ENCODE measurements around the gene VSX2. TPM values are rescaled to one million over a fixed set of nuclear protein-coding genes. Genes with fewer than 3 reads are reported as not detected.
A peak's percentile ranks its signal among the peaks of the same experiment; 100 is the strongest.

VSX2 gene
- total and polyA plus RNA-seq, 4 donors, result not detected

- no peak for TF ChIP-seq CTCF (IDR thresholded peaks at IDR 0.05; ENCODE audit: control extremely low read depth, extremely low read depth)
- DNase-seq, result no peak
- Histone ChIP-seq H3K4me1 (ENCODE audit: control insufficient read depth in 5 of 5, insufficient read depth in 5 of 5, low read length in 5 of 5) (peaks cover 0 to under 1% (median 0%) of the 10 kb centered on the region in 5 donors), H3K9me3 (ENCODE audit: control insufficient read depth in 4 of 4, insufficient read depth in 3 of 4, low read length in 3 of 4) (no peaks in the 10 kb centered on the region), H3K9ac (ENCODE audit: insufficient read depth in 1 of 2, low read length in 2 of 2) (no peak overlapping the region), H3K4me3 (no peak overlapping the region), H3K27me3 (ENCODE audit: control insufficient read depth in 3 of 3, insufficient read depth in 3 of 3, low read length in 2 of 3) (no peaks in the 10 kb centered on the region), H3K36me3 (ENCODE audit: control insufficient read depth in 4 of 4, insufficient read depth in 4 of 4, low read length in 4 of 4) (peaks cover 2 to 65% (median 48%) of the 10 kb centered on the region in 4 donors), H3K27ac (ENCODE audit: low read depth in 1 of 2, low read length in 1 of 2) (no peak overlapping the region)
- no peak for ATAC-seq (ENCODE audit: insufficient read depth, low FRiP score)
- 97 to 100% methylated on average over 2 of the region's 2 CpGs for WGBS, 2 donors
Observed at GRCh38 chr14:74293606-74294005, 54.4 kb downstream of the VSX2 start.

GRCh38 chr14:74296037-74296467 is 56.8 kb downstream of the VSX2 start:
- ATAC-seq (ENCODE audit: insufficient read depth, low FRiP score) (no peak), DNase-seq (no peak)
- no peaks in the 10 kb centered on the region for H3K27me3 ChIP-seq (ENCODE audit: control insufficient read depth in 3 of 3, insufficient read depth in 3 of 3, low read length in 2 of 3)
- no peak for TF ChIP-seq CTCF (IDR thresholded peaks at IDR 0.05; ENCODE audit: control extremely low read depth, extremely low read depth)
- no peak overlapping the region for H3K4me3 ChIP-seq
- peaks cover 2 to 52% (median 44%) of the 10 kb centered on the region in 4 donors for H3K36me3 ChIP-seq (ENCODE audit: control insufficient read depth in 4 of 4, insufficient read depth in 4 of 4, low read length in 4 of 4)
- 88 to 94% methylated on average over 9 of the region's 9 CpGs for WGBS, 2 donors
- H3K27ac ChIP-seq (ENCODE audit: low read depth in 1 of 2, low read length in 1 of 2), result no peak overlapping the region
- peaks cover 0 to 2% (median 0%) of the 10 kb centered on the region in 5 donors for H3K4me1 ChIP-seq (ENCODE audit: control insufficient read depth in 5 of 5, insufficient read depth in 5 of 5, low read length in 5 of 5)
- H3K9me3 ChIP-seq (ENCODE audit: control insufficient read depth in 4 of 4, insufficient read depth in 3 of 4, low read length in 3 of 4), result no peaks in the 10 kb centered on the region
- no peak overlapping the region for H3K9ac ChIP-seq (ENCODE audit: insufficient read depth in 1 of 2, low read length in 2 of 2)

GRCh38 chr14:74297986-74298385 is 58.7 kb downstream of the VSX2 start:
- TF ChIP-seq CTCF (IDR thresholded peaks at IDR 0.05; ENCODE audit: control extremely low read depth, extremely low read depth), result no peak

GRCh38 chr14:74299061-74299545 is 59.9 kb downstream of the VSX2 start:
- Histone ChIP-seq H3K4me1 (ENCODE audit: control insufficient read depth in 5 of 5, insufficient read depth in 5 of 5, low read length in 5 of 5) (peaks cover 0 to 3% (median 0%) of the 10 kb centered on the region in 5 donors), H3K9ac (ENCODE audit: insufficient read depth in 1 of 2, low read length in 2 of 2) (no peak overlapping the region), H3K27ac (ENCODE audit: low read depth in 1 of 2, low read length in 1 of 2) (peak overlapping the region in 1 of 2 donors; percentile 58), H3K4me3 (no peak overlapping the region), H3K36me3 (ENCODE audit: control insufficient read depth in 4 of 4, insufficient read depth in 4 of 4, low read length in 4 of 4) (peaks cover 2 to 34% (median 30%) of the 10 kb centered on the region in 4 donors), H3K27me3 (ENCODE audit: control insufficient read depth in 3 of 3, insufficient read depth in 3 of 3, low read length in 2 of 3) (no peaks in the 10 kb centered on the region), H3K9me3 (ENCODE audit: control insufficient read depth in 4 of 4, insufficient read depth in 3 of 4, low read length in 3 of 4) (no peaks in the 10 kb centered on the region)
- WGBS, 2 donors, result 42 to 52% methylated on average over 10 of the region's 10 CpGs
- DNase-seq, result peak in 2 of 3 donors; percentile 10 to 27
- ATAC-seq (ENCODE audit: insufficient read depth, low FRiP score), result no peak
- no peak for TF ChIP-seq CTCF (IDR thresholded peaks at IDR 0.05; ENCODE audit: control extremely low read depth, extremely low read depth)

More at GRCh38 chr14:74297986-74298385, 58.7 kb downstream of the VSX2 start:
- no peak for DNase-seq
- 90 to 93% methylated on average over 10 of the region's 10 CpGs for WGBS, 2 donors
- H3K9ac ChIP-seq (ENCODE audit: insufficient read depth in 1 of 2, low read length in 2 of 2), result no peak overlapping the region
- no peaks in the 10 kb centered on the region for H3K9me3 ChIP-seq (ENCODE audit: control insufficient read depth in 4 of 4, insufficient read depth in 3 of 4, low read length in 3 of 4)
- H3K27me3 ChIP-seq (ENCODE audit: control insufficient read depth in 3 of 3, insufficient read depth in 3 of 3, low read length in 2 of 3), result no peaks in the 10 kb centered on the region
- no peak overlapping the region for H3K4me3 ChIP-seq
- H3K36me3 ChIP-seq (ENCODE audit: control insufficient read depth in 4 of 4, insufficient read depth in 4 of 4, low read length in 4 of 4), result peaks cover 2 to 37% (median 31%) of the 10 kb centered on the region in 4 donors
- peaks cover 0 to 3% (median 0%) of the 10 kb centered on the region in 5 donors for H3K4me1 ChIP-seq (ENCODE audit: control insufficient read depth in 5 of 5, insufficient read depth in 5 of 5, low read length in 5 of 5)
- ATAC-seq (ENCODE audit: insufficient read depth, low FRiP score), result no peak
- no peak overlapping the region for H3K27ac ChIP-seq (ENCODE audit: low read depth in 1 of 2, low read length in 1 of 2)

Measured in lung (tissue), 12 donors.